LNCaP clone FGC (cell line): ENCODE measurements around the gene FAM228B.
"Not testable (repeated sequence)": the region's sequence is repeated elsewhere in the genome, so short reads cannot be mapped to it uniquely, and the experiment has no call there.

ENCODE experiments used
- DNase-seq: peaks from one replicate; pipeline ENCODE4 v3.0.0-alpha.2; 2011; ENCODE audit warnings: low read depth
- H3K4me3 ChIP-seq: 2 replicates; pipeline ENCODE4 v1.5.1; 2011; ENCODE audit warnings: mild to moderate bottlenecking, low read depth, low read length, control low read depth
- CTCF ChIP-seq: IDR thresholded peaks from 2 replicates; pipeline ENCODE4 v1.5.1; 2012; ENCODE audit warnings: mild to moderate bottlenecking; ENCODE audit not compliant: control insufficient read depth, insufficient read depth; ENCODE audit errors: extremely low read depth

Gene FAM228B

GRCh38 chr2:24125956-24126355 lies 2.7 kb downstream of the FAM228B start:
- no peak overlapping the region for H3K4me3 ChIP-seq
- DNase-seq: no peak
- TF ChIP-seq CTCF: no peak

- H3K4me3 ChIP-seq: no peak overlapping the region
- DNase-seq: no peak
- TF ChIP-seq CTCF: no peak
Observed at GRCh38 chr2:24132543-24132942, 9.3 kb downstream of the FAM228B start.

GRCh38 chr2:24140305-24140704 lies 17.0 kb downstream of the FAM228B start:
- DNase-seq, H3K4me3 ChIP-seq: not testable (repeated sequence)

- no peak for DNase-seq
- no peak for TF ChIP-seq CTCF
- H3K4me3 ChIP-seq: no peak overlapping the region
Observed at GRCh38 chr2:24147364-24147763, 24.1 kb downstream of the FAM228B start.

- no peak for TF ChIP-seq CTCF
- no peak overlapping the region for H3K4me3 ChIP-seq
- no peak for DNase-seq
Observed at GRCh38 chr2:24152413-24153197, 29.3 kb downstream of the FAM228B start.

- DNase-seq: no peak
- H3K4me3 ChIP-seq: no peak overlapping the region
- TF ChIP-seq CTCF: no peak
Observed at GRCh38 chr2:24153478-24153877, 30.2 kb downstream of the FAM228B start.

- TF ChIP-seq CTCF: no peak
- H3K4me3 ChIP-seq: no peak overlapping the region
- DNase-seq: no peak
Observed at GRCh38 chr2:24158131-24158530, 34.9 kb downstream of the FAM228B start.

GRCh38 chr2:24159708-24160107 lies 36.4 kb downstream of the FAM228B start:
- no peak overlapping the region for H3K4me3 ChIP-seq
- TF ChIP-seq CTCF: no peak
- no peak for DNase-seq
